MCF 10A (cell line): ENCODE results near the gene PPP3CA. TPM values are rescaled to one million over a fixed set of nuclear protein-coding genes. Genes with fewer than 3 reads are reported as not detected.

Experiments
- BruUV-seq: library from RNA; stranded (reverse); fragments of 400-500 nt; replicated peaks from 2 replicates; lab custom pipeline; 2021; lab: Mats Ljungman, UMichigan
- CTCF ChIA-PET: fragments of 300-600 bp; sonication (Branson Sonifier 250); formaldehyde crosslinking; extraction: SDS; loops from one replicate; lab custom pipeline; 2021; ENCODE audit warnings: antibody characterized with exemption, inconsistent platforms; lab: Yijun Ruan, JAX
- POLR2A ChIA-PET: fragments of 300-600, 350-650 bp; sonication (Branson Sonifier 250); formaldehyde crosslinking; extraction: SDS; loops from one replicate; lab custom pipeline; 2020; ENCODE audit warnings: antibody characterized with exemption, inconsistent platforms; lab: Yijun Ruan, JAX
- DNase-seq: peaks from one replicate; pipeline ENCODE4 v3.0.0-alpha.2; 2018; ENCODE audit not compliant: unreplicated experiment
- H3K27ac Mint-ChIP-seq: one replicate; pipeline ENCODE4 v1.8.0; 2022; ENCODE audit warnings: mild to moderate bottlenecking, low read depth, mixed read lengths; ENCODE audit not compliant: unreplicated experiment
- H3K27me3 Mint-ChIP-seq: one replicate; pipeline ENCODE4 v1.8.0; 2022; ENCODE audit warnings: mixed read lengths; ENCODE audit not compliant: insufficient read depth, unreplicated experiment
- H3K36me3 Mint-ChIP-seq: one replicate; pipeline ENCODE4 v1.8.0; 2022; ENCODE audit warnings: mild to moderate bottlenecking, moderate library complexity, mixed read lengths; ENCODE audit not compliant: insufficient read depth, unreplicated experiment
- H3K4me1 Mint-ChIP-seq: one replicate; pipeline ENCODE4 v1.8.0; 2022; ENCODE audit warnings: mixed read lengths; ENCODE audit not compliant: insufficient read depth, unreplicated experiment
- H3K4me3 Mint-ChIP-seq: one replicate; pipeline ENCODE4 v1.8.0; 2022; ENCODE audit warnings: mild to moderate bottlenecking, moderate library complexity, mixed read lengths; ENCODE audit not compliant: unreplicated experiment
- H3K9me3 Mint-ChIP-seq: one replicate; pipeline ENCODE4 v1.8.0; 2022; ENCODE audit warnings: mixed read lengths; ENCODE audit not compliant: unreplicated experiment
- intact Hi-C: fragments of 100-400 bp; cut with micrococcal nuclease; formaldehyde crosslinking; loops from 2 replicates; pipeline ENCODE4 v1.14.1; 2022
- total RNA-seq: library from RNA; stranded (reverse); gene quantifications from 2 replicates; pipeline ENCODE4 v1.2.3, GENCODE V29; 2022
- TF ChIP-seq, protein P1 (sequence below): fragments of 200-600 bp; IDR thresholded peaks from one replicate; pipeline ENCODE4 v1.8.0; 2022; ENCODE audit warnings: antibody characterized with exemption, mild to moderate bottlenecking; ENCODE audit not compliant: unreplicated experiment

Gene PPP3CA
- total RNA-seq, 1 experiment from 2014 or later = 73.0 TPM

DNA sequence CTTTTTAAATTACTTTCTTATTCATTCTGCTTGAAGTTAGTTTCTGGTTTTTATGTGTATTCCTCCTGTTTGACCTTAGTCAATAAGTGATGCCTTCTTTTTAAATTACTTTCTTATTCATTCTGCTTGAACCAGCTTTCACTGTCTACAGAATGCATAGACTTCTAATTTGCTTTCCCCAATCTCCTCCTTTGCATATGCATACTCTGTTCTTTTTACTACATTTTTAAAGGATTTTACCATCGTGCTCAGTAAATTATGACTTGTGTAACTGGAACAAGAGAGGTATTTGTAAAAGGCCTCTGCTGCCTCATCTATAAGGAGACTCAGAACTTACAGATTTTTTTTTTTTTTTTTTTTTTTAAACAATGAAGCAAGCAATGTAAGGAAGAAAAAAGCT, 228.7 kb downstream of the PPP3CA start:
- no peak overlapping the region for H3K4me3 Mint-ChIP-seq
- TF ChIP-seq, protein P1, sequence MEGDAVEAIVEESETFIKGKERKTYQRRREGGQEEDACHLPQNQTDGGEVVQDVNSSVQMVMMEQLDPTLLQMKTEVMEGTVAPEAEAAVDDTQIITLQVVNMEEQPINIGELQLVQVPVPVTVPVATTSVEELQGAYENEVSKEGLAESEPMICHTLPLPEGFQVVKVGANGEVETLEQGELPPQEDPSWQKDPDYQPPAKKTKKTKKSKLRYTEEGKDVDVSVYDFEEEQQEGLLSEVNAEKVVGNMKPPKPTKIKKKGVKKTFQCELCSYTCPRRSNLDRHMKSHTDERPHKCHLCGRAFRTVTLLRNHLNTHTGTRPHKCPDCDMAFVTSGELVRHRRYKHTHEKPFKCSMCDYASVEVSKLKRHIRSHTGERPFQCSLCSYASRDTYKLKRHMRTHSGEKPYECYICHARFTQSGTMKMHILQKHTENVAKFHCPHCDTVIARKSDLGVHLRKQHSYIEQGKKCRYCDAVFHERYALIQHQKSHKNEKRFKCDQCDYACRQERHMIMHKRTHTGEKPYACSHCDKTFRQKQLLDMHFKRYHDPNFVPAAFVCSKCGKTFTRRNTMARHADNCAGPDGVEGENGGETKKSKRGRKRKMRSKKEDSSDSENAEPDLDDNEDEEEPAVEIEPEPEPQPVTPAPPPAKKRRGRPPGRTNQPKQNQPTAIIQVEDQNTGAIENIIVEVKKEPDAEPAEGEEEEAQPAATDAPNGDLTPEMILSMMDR = no peak
- CTCF ChIA-PET = no interaction called here
- no TSS peak for BruUV-seq
- H3K27ac Mint-ChIP-seq = no peak overlapping the region
- POLR2A ChIA-PET = interaction anchor here (1.3 kb wide), 1 partner anchor 231 kb away, joined by 4 read pairs; no protein-coding TSS in a partner anchor
- DNase-seq = no peak
- H3K36me3 Mint-ChIP-seq = no peaks in the 10 kb centered on the region
- intact Hi-C loops = no loop called here
- no peaks in the 10 kb centered on the region for H3K9me3 Mint-ChIP-seq
- H3K27me3 Mint-ChIP-seq = no peaks in the 10 kb centered on the region
- H3K4me1 Mint-ChIP-seq = peaks cover 15% of the 10 kb centered on the region

DNA sequence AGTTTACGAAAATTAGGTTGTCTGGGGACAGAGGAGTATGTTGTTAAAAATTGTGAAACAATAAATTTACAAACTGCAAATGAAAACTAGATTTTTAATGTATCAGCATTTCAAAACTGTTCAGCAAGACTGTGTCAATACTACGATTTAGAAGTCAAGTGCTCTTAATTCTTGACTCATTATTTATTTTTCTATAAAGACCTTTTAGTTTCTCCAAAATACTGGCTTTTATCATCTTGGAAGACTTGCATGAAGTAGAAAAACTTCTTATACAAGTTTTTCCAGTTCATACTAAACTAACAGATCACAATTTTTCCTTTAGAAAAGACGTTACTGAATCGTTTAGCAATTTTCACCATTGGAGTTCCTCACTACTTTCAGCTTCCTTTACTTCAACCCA, 231.4 kb downstream of the PPP3CA start:
- no peaks in the 10 kb centered on the region for H3K27me3 Mint-ChIP-seq
- TF ChIP-seq, protein P1 = no peak
- H3K27ac Mint-ChIP-seq = no peak overlapping the region
- no peaks in the 10 kb centered on the region for H3K9me3 Mint-ChIP-seq
- H3K4me1 Mint-ChIP-seq = peaks cover 15% of the 10 kb centered on the region
- intact Hi-C loops = no loop called here
- no TSS peak for BruUV-seq
- H3K36me3 Mint-ChIP-seq = no peaks in the 10 kb centered on the region
- DNase-seq = no peak
- H3K4me3 Mint-ChIP-seq = no peak overlapping the region
- ChIA-PET POLR2A (interaction anchor here (0.6 to 2.3 kb wide), 5 partner anchors 15 to 77 kb away, joined by 3 to 8 read pairs (median 5); no protein-coding TSS in a partner anchor), CTCF (interaction anchor here (1.2 kb wide), 1 partner anchor 9 kb away, joined by 3 read pairs; no protein-coding TSS in a partner anchor)

DNA sequence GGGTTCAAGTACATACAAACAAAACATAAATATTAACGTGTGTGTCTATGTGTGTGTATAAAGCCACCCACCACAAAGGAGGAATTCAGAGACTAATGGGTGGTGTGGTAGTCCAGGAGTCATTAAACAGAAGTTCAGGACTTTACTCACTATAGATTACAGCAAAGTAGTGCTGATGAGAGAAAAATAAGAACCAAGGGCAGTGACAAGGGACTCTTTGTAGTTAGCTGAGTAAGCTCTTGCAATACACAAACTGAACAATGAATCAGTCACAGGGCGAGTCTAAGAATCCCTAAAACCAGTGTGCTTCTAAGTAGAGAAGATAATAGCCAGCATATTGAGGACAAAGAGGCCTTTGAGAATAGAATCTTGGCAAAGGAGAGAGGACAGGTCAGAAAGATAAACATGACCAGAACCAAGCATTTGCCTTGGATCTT, 232.4 kb downstream of the PPP3CA start:
- H3K4me3 Mint-ChIP-seq = no peak overlapping the region

DNA sequence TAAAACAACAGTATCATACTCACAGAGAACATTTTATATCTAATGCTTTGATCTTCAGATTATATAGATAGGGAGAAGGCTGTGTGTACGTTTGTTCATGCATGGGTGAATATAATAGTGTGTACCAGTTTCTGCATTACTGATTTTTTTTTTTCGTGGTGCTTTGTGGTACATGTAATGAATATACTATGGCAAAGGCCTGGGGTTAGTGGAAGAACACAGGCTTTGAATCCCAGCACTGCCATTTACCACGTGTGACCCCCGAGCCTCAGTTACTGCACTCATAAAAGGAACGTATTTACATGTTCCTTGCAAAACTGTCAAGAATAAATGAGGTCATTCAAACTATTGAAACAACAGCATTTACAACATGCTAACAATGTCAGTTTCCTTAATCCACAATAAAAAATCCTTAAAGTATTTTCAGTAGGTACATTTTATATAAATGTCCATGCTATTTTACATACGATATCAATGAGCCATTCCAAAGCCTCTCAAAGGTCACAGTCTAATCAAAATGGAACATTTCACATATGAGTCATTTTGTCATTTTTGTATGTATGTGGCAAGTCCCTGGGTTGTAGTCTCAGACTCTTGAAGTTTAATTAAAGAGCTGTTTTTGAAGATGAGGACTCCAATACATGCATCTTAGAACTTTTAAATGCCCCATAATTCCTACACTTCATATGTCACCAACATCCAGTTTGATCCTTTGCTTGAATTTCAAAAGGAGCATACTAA, 242.8 kb downstream of the PPP3CA start:
- intact Hi-C loops = no loop called here
- no peaks in the 10 kb centered on the region for H3K9me3 Mint-ChIP-seq
- TF ChIP-seq, protein P1 = no peak
- H3K27ac Mint-ChIP-seq = no peak overlapping the region
- H3K27me3 Mint-ChIP-seq = no peaks in the 10 kb centered on the region
- H3K4me1 Mint-ChIP-seq = peaks cover 25% of the 10 kb centered on the region
- no peak overlapping the region for H3K4me3 Mint-ChIP-seq
- DNase-seq = no peak
- no TSS peak for BruUV-seq
- ChIA-PET POLR2A (no interaction called here), CTCF (no interaction called here)
- H3K36me3 Mint-ChIP-seq = peaks cover 6% of the 10 kb centered on the region

More for the DNA sequence above, 232.4 kb downstream of the PPP3CA start:
- H3K9me3 Mint-ChIP-seq = no peaks in the 10 kb centered on the region
- intact Hi-C loops = no loop called here
- H3K27ac Mint-ChIP-seq = peak overlapping the region; percentile 17
- H3K27me3 Mint-ChIP-seq = no peaks in the 10 kb centered on the region
- TF ChIP-seq, protein P1 = no peak
- BruUV-seq = no TSS peak
- H3K36me3 Mint-ChIP-seq = no peaks in the 10 kb centered on the region
- POLR2A ChIA-PET = interaction anchor here (1.5 to 2.3 kb wide), 4 partner anchors 14 to 43 kb away, joined by 4 to 8 read pairs (median 5); no protein-coding TSS in a partner anchor
- H3K4me1 Mint-ChIP-seq = peaks cover 15% of the 10 kb centered on the region
- DNase-seq = peak; percentile 24
- CTCF ChIA-PET = interaction anchor here (0.7 to 1.2 kb wide), 2 partner anchors 10 to 744 kb away, joined by 3 read pairs; no protein-coding TSS in a partner anchor
